NCI-H774 (cell line): ENCODE measurements around the gene HOXB6.

Source experiments
- DNase-seq: peaks from one replicate; lab custom pipeline; 2025; lab: John Stamatoyannopoulos, UW

HOXB6 gene

GRCh38 chr17:48621410-48622392, 16.9 kb upstream of the HOXB6 start:
- DNase-seq = no peak

DNA sequence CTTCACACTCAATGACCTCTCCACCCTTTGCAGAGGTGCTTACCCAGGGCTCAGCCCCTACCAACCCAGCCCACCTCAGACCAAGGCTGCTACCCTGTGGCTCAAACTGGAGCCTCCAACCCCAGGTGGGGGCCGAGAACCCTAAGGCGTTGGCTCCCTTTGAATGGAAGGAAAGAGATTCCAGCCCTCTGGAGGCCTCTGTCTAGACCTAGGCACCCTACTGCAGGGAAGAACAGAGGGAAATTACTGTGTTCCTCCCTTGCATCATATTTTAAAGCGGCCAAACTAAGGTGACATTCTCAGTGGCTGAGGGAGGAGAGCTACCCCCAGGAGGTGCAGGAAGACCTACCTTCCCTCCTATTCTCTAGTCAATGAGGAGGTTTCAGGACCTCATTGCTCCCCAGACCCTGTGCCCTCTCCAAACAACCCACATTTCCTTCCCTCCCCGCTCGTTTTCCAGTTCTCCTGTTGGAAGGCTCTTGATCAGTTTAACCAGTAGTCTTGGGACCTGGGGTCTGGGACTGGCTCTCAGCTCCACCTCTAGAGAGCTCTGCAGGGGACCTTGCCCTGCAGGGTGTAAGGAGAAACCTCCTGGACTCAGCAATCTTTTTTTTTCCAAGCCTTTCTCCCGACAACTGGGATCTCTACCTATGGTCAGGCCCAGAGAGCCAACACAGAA, 15.8 kb upstream of the HOXB6 start:
- DNase-seq = no peak

DNA sequence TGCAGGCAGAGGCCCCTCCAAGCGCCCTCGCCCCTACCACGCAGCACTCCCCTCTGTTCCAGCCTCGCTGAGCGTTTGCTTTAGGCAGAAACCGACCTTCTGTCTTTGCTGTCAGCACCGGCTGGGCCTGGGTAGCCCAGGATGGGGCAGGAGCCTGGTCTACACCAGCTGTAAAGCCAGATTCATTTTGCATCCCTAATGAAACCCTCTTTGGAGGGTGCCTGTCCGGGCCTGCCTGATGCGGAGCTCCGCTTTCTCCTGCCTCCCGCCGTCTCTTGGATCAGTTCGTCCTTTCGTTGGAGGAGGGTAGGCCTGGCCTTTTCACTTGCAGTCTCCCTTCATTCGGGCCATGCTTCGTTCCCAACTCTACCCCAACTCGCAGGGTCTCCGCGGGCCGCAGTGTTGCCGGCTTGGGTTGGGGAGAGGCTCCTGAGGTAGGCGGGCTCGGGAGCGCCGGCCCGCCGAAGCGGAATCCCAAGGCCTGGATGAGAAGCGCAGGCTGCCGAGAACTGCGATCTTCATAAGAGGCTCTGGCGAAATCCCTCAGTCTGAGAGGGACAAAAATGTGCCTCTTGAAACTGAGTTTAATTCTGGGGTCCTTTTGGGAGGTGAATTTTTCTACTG, 15.2 kb upstream of the HOXB6 start:
- no peak for DNase-seq

GRCh38 chr17:48618256-48618896, 13.6 kb upstream of the HOXB6 start:
- DNase-seq = peak; percentile 93

DNA sequence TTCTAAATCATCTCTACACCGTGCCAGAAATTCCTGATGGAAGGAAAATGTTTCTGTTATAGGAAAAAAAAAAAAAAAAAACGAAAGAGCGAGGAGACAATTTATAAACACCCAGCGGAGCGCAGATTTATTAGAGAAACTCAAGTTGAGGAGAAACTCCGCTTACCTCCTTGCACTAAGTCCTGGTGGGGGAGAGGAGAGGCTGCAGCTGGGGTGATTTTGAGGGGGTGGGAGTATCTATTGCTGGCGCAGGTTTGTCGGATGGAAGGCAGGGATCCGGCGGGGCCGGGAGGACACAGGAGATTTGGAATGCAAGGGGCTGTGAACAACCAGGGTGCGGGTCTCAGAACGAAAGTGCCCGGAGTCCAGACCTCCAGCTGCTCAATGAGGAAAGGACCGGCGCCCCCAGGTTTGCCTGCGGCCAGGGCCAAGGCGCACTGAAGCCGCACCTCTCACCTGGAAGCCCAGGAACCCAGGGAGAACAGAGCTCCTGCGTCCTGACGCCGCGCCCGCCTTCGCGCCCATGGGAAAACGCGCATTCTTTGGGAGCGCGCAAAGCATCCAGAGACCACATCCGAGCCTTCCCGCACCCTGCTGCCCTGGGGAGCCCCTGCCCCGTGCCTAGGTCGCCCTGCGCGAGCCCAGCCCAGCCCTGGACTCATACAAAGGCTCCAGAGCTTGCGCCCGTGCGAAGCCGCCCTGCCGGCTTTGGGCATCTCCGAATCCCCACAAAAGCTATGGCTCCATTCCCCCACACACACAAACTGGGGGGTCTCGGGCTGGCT, 12.9 kb upstream of the HOXB6 start:
- DNase-seq = no peak

DNA sequence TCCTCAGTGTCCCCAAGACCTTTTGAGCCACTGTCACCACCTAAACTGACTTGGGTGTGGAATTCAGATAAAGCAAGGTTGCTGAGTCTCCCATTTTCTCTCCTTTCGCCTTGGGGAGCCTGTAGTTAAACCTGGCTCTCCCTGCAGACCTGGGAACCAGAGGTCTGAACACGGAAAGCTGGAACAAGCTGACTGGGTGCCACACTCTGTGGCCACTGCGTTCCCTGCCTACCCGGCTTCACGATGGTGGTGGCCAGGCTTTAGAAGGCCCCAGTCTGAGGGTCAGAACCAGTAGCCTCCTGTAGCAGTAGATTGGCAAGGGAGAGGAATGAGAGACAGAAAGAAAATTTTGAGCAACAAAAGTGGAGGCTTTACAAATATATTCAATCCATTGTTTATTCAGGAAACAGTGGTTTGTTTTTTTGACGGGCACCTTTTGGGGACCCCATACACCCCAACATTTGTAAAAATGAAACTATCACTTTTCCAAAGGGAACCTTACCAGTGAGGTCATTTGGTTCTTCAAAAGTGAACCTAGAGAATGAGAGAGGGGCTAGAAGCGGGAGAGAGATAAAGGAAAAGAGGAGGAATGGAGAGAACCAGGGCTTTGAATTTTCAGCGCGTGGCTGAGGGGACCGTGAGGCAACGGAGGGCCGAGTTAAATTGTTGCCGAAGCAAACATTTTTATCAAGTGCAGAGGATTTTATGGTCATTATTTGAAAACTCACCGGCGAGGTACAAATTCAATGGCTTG, 12.1 kb upstream of the HOXB6 start:
- no peak for DNase-seq

GRCh38 chr17:48615963-48616716, 11.4 kb upstream of the HOXB6 start:
- no peak for DNase-seq

DNA sequence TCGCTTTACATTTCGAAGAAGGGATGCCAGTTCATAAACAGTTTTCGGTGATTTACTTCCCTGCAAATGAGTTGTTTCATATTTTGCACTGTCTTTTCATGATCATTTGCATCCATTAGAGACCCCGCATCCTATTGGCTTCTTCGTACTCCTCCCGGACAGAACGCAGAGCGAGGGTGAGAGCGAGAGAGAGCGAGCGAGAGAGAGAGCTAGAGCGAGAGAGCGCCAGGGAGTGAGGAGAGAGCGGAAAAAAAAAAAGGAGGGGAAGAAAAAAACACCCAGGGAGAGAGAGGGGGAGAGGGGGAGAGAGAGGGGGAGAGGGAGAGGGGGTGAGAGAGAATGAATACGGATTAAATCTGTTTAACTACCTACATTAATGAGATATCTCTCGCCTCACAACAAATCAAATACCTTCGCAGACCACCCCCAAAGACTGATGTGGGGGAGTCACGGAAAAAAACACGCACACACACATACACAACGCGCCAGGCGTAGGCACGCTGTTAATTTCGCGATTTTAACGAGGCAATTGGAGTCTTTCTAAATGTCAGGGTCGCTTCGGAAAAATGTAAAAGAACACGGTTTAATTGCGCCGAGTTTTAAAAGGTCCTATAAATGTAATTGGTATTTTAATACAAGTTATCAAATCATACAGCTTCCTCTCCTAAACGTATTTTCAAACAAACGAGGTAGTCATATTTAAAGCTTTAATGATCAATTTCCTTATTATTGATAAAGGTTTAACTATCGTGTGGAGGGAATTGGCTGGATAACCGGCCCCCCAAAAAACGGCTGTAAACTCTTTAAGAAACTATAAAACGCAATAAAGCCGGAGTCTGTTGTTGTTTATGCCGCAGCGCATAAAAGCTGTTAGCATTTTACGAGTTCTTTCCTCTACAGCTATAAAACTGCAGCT, 10.5 kb upstream of the HOXB6 start, which contains the start of gene HOXB8:
HOXB8 (minus strand) TSS at position 246 of the 916 bp plus-strand sequence. CDS start 588 bp downstream, outside the sequence.
- DNase-seq = peak; percentile 75

GRCh38 chr17:48613862-48614694, 9.3 kb upstream of the HOXB6 start:
- DNase-seq = no peak

DNA sequence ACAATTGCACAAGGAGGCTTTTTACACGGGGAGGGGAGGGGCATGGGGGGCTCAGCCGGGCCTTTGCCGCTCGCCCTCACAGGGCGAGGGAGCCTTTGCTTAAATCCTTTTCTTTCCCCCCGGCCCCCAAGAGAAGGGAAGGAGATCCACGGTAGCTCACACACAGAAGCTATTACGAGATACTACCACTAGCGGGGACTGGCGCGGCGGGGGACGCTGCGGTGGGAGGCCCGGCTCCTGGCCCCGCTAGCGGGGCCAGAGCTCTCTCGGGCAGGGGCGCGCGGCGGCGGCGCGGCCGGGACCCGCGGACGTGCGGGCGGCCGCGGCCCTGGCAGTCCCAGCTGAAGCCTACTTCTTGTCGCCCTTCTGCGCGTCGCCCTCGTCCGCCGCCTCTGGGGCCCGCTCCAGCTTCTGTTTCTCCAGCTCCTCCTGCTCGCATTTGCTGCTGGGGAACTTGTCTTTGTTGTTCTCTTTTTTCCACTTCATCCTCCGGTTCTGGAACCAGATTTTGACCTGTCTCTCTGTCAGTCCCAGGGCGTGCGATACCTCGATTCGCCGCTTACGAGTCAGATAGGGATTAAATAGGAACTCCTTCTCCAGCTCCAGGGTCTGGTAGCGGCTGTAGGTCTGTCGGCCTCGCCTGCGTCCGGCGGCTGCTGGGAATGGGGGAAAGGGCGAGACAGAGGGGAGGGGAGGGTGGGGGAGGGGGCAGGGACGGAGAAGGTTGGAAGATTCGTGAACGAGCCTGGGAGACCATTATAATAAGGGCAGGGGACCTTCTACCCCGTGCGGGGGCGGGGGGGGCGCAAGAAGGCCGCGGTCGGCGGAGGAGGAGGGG, 8.3 kb upstream of the HOXB6 start:
- peak; percentile 62 for DNase-seq

DNA sequence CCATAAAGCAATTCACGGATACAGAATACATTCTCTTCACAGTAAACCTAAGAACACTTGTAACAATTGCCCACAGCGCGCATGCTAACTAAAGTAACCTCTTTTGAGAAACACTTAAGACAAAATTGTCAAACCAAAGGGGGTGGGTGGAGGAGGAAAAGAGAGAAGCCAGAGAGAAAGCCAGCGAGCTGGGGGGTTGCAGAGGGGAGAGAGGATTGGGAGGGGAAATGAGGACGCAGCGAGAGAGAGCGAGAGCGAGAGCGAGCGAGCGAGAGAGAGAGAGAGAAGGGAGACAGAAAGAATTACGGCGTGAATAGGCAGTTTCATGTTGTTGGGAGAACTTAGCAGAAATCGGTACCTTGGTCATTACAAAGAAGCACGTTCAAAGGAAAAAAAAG, 7.7 kb upstream of the HOXB6 start:
- peak; percentile 67 for DNase-seq

DNA sequence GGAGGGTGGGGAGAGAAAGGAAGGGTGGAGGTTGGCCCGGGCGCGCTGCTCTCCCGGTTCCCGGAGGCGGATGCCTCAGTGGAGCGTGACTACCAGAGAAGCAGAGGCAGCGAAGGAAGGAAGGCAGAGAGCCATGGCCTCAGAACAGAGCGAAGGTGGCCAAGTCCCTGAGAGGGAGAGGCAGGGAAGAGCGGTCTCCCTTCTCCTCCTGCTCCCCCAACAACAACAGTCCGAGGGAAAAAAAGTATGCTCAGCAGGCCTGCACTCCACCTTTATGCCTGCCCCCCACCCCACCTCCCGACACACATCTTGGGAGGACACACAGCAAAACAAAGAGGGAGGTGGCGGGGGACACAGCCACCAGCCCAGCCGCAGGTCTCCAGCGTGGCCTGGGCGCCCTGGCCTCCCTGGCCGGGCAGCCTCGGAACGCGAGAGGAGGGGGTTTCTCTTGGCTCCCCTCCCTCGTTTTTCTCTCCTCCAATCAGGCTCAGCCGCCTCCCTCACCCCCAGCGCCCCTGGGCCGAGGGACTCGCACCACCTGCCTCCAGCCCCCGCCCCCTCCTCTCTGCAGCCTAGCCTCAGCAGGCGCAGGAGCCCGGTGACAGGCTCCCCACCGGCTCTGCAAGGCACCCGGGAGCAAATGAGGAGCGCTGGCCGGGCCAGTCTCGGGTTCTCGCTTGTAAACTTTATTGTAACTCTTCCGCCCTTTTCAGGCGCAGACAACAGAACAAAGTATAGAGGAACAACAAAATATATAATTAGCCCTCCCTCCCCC, 7.1 kb upstream of the HOXB6 start:
- DNase-seq = peak; percentile 92

DNA sequence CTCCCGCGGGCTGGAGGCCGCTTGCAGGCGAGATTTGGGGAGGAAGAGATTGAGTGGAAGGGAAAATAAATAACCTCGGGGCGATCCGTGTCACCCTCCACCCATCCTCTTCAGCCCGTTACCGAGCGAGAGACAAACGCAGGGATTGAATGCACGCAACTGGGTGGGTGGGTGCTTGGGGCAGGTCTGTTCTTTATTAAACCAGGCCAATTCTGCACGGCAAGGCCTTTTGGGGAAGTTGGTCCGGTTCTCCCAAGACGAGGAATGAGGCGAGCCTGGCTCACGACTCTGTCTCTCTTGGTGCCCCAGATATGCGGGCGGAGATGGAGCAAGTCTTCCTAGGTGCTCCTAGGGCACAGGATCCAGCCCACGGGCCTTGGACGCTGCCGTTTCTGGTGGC, 6.4 kb upstream of the HOXB6 start:
- no peak for DNase-seq

GRCh38 chr17:48610282-48611211, 5.8 kb upstream of the HOXB6 start, which contains the start of gene HOXB7:
TSS of gene HOXB7 (minus strand) at chr17:48611017. CDS start at chr17:48610918, 99 bp downstream.
- peak; percentile 87 for DNase-seq

DNA sequence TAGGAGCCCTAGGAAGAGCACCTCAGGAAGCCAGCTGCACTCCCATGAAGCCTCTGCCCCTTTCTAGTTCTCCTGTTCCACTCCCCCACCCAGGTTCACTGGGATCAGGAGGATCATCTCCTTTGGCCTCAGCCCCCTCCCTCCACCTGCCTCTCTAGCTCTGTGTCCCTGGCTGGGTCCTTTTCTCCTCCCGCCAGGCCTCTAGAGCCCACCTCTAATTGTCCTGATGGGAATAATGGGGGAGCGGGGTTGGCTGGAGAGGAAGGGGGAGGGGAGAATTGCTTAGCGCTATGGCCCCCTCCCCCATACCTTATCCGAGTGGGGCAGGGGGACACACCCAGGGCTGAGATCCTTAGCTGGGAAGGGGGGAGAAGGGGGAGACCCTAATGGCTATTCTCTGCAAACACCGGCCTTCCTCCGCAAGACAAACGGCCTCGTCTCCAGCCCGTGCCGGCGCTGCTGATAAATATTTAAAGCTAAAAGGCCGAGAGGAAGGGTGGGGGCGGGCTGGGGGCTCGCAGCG, 5.0 kb upstream of the HOXB6 start:
- no peak for DNase-seq
